GM23338 (cell line): ENCODE measurements around the gene TOR3A. TPM values are rescaled to one million over a fixed set of nuclear protein-coding genes. Genes with fewer than 3 reads are reported as not detected.

Experiments
- ATAC-seq: fragments of 200-7000 bp; cut with Tn5 transposase; 3 replicates; pipeline ENCODE4 v1.9.1; 2020
- DNase-seq: peaks from one replicate; pipeline ENCODE4 v3.0.0-alpha.2; 2015; ENCODE audit warnings: low spot score
- H2AFZ ChIP-seq: fragments of 200-600 bp; sonication (generic); 2 replicates; pipeline ENCODE4 v1.8.0; 2016; ENCODE audit warnings: antibody characterized with exemption, mild to moderate bottlenecking, moderate library complexity
- H3F3A ChIP-seq: fragments of 200-600 bp; sonication (generic); replicated peaks from 2 replicates; pipeline ENCODE4 v1.8.0; 2017; ENCODE audit warnings: antibody characterized with exemption, mixed run types, low read depth
- H3K27ac ChIP-seq: fragments of 200-600 bp; sonication (generic); 2 replicates; pipeline ENCODE4 v1.6.1; 2016; ENCODE audit warnings: low read depth
- H3K27me3 ChIP-seq: fragments of 200-600 bp; sonication (generic); 2 replicates; pipeline ENCODE4 v1.8.0; 2016; ENCODE audit warnings: mild to moderate bottlenecking, mixed run types, moderate library complexity; ENCODE audit not compliant: insufficient read depth
- H3K36me3 ChIP-seq: fragments of 200-600 bp; sonication (generic); 2 replicates; pipeline ENCODE4 v1.8.0; 2016; ENCODE audit warnings: mild to moderate bottlenecking; ENCODE audit not compliant: insufficient read depth
- H3K4me1 ChIP-seq: fragments of 200-600 bp; sonication (generic); 2 replicates; pipeline ENCODE4 v1.8.0; 2016; ENCODE audit warnings: mild to moderate bottlenecking, moderate library complexity; ENCODE audit not compliant: insufficient read depth
- H3K4me2 ChIP-seq: fragments of 200-600 bp; sonication (generic); 2 replicates; pipeline ENCODE4 v1.7.1; 2017; ENCODE audit warnings: mixed run types
- H3K4me3 ChIP-seq: fragments of 200-600 bp; sonication (generic); 2 replicates; pipeline ENCODE4 v1.6.1; 2016; ENCODE audit warnings: mixed run types
- H3K79me2 ChIP-seq: fragments of 200-600 bp; sonication (generic); replicated peaks from 2 replicates; pipeline ENCODE4 v1.8.0; 2017; ENCODE audit warnings: mild to moderate bottlenecking; ENCODE audit not compliant: insufficient read depth
- H3K9me2 ChIP-seq: fragments of 200-600 bp; sonication (generic); 2 replicates; pipeline ENCODE4 v1.8.0; 2017; ENCODE audit not compliant: insufficient read depth
- H4K20me1 ChIP-seq: fragments of 200-600 bp; sonication (generic); replicated peaks from 2 replicates; pipeline ENCODE4 v1.8.0; 2017; ENCODE audit warnings: mild to moderate bottlenecking; ENCODE audit not compliant: insufficient read depth
- H3K27ac Mint-ChIP-seq: 2 replicates; pipeline ENCODE4 v1.8.0; 2020; ENCODE audit warnings: inconsistent platforms, mild to moderate bottlenecking, moderate library complexity, mixed read lengths
- H3K27me3 Mint-ChIP-seq: 3 replicates; pipeline ENCODE4 v1.8.0; 2022; ENCODE audit warnings: low read depth, mild to moderate bottlenecking, moderate library complexity, mixed read lengths, inconsistent platforms; ENCODE audit not compliant: insufficient read depth, poor library complexity
- H3K36me3 Mint-ChIP-seq: 3 replicates; pipeline ENCODE4 v1.8.0; 2021; ENCODE audit warnings: low read depth, mild to moderate bottlenecking, inconsistent platforms, moderate library complexity, mixed read lengths
- H3K4me1 Mint-ChIP-seq: 3 replicates; pipeline ENCODE4 v1.8.0; 2020; ENCODE audit warnings: mild to moderate bottlenecking, inconsistent platforms, mixed read lengths
- H3K4me3 Mint-ChIP-seq: 3 replicates; pipeline ENCODE4 v1.8.0; 2021; ENCODE audit warnings: moderate library complexity, mild to moderate bottlenecking, inconsistent platforms, mixed read lengths
- H3K9me3 Mint-ChIP-seq: 3 replicates; pipeline ENCODE4 v1.8.0; 2020; ENCODE audit warnings: moderate library complexity, mild to moderate bottlenecking, inconsistent platforms, mixed read lengths
- ETS1 ChIP-seq: IDR thresholded peaks from 2 replicates; pipeline ENCODE4 v1.6.1; 2016; ENCODE audit warnings: antibody characterized with exemption
- EZH2 ChIP-seq: fragments of 200-600 bp; sonication (generic); IDR thresholded peaks from one replicate; pipeline ENCODE4 v1.8.0; 2017; ENCODE audit warnings: antibody characterized with exemption, mild to moderate bottlenecking, low read depth; ENCODE audit not compliant: unreplicated experiment
- EZH2phosphoT487 ChIP-seq: fragments of 200-600 bp; sonication (generic); IDR thresholded peaks from one replicate; pipeline ENCODE4 v1.8.1; 2018; ENCODE audit warnings: antibody characterized with exemption; ENCODE audit not compliant: unreplicated experiment
- JUNB ChIP-seq: IDR thresholded peaks from one replicate; pipeline ENCODE4 v1.6.1; 2016; ENCODE audit warnings: antibody characterized with exemption; ENCODE audit not compliant: unreplicated experiment
- NANOG ChIP-seq: IDR thresholded peaks from 2 replicates; pipeline ENCODE4 v1.6.1; 2016; ENCODE audit warnings: antibody characterized with exemption, borderline replicate concordance
- STAT1 ChIP-seq: IDR thresholded peaks from one replicate; pipeline ENCODE4 v1.6.1; 2016; ENCODE audit warnings: antibody characterized with exemption; ENCODE audit not compliant: unreplicated experiment
- ZNF114 ChIP-seq: fragments of 250-450 bp; sonication (Bioruptor Pico); IDR thresholded peaks from 2 replicates; pipeline ENCODE4 v1.5.0; 2020; ENCODE audit warnings: mild to moderate bottlenecking, moderate library complexity
- ZNF331 ChIP-seq: fragments of 250-450 bp; sonication (Bioruptor Pico); IDR thresholded peaks from 2 replicates; pipeline ENCODE4 v1.5.0; 2020; ENCODE audit warnings: low read depth, mild to moderate bottlenecking, moderate library complexity
- polyA plus RNA-seq: library from polyadenylated mRNA; unstranded; fragments of >200 nt; fragmentation: Nextera tagmentation; extraction: Ambion mirVana; gene quantifications from 2 replicates; pipeline ENCODE4 v1.2.1, GENCODE V29; 2016
- total RNA-seq: library from RNA; depleted of rRNA; stranded (reverse); fragments of >200 nt; shearing (Covaris generic); gene quantifications from 2 replicates; pipeline ENCODE4 v1.2.3, GENCODE V29; 2014
- TF ChIP-seq, protein P1 (sequence below): IDR thresholded peaks from one replicate; pipeline ENCODE4 v1.6.1; 2018; ENCODE audit warnings: antibody characterized with exemption; ENCODE audit not compliant: unreplicated experiment

The TOR3A gene
- total and polyA plus RNA-seq, 2 experiments from 2014 or later, result 11.2 to 57.6 TPM

- no peak for ATAC-seq
- H3K27me3 Mint-ChIP-seq, result no peaks in the 10 kb centered on the region
- no peak overlapping the region for H3K27ac ChIP-seq
Measured at GRCh38 chr1:179126338-179127060, 44.6 kb downstream of the TOR3A start.

GRCh38 chr1:179127163-179127895 lies 45.5 kb downstream of the TOR3A start:
- no peak overlapping the region for H3K4me3 Mint-ChIP-seq
- no peaks in the 10 kb centered on the region for H3K4me1 ChIP-seq
- no peak for TF ChIP-seq ZNF331
- no peak for TF ChIP-seq ZNF114 (CRISPR knock-in tag)
- TF ChIP-seq EZH2phosphoT487, result no peak
- no peak for TF ChIP-seq JUNB
- TF ChIP-seq ETS1, result no peak
- no peak for TF ChIP-seq STAT1
- TF ChIP-seq NANOG, result no peak

More at GRCh38 chr1:179126338-179127060, 44.6 kb downstream of the TOR3A start:
- no peaks in the 10 kb centered on the region for H3K9me2 ChIP-seq
- H3K27ac Mint-ChIP-seq, result no peak overlapping the region
- no peak for DNase-seq
- peaks cover 7% of the 10 kb centered on the region; the same call in 1 of the 2 replicates for H3K36me3 ChIP-seq
- H3K4me1 ChIP-seq, result peaks cover 2% of the 10 kb centered on the region; the same call in 1 of the 2 replicates
- TF ChIP-seq, protein P1, sequence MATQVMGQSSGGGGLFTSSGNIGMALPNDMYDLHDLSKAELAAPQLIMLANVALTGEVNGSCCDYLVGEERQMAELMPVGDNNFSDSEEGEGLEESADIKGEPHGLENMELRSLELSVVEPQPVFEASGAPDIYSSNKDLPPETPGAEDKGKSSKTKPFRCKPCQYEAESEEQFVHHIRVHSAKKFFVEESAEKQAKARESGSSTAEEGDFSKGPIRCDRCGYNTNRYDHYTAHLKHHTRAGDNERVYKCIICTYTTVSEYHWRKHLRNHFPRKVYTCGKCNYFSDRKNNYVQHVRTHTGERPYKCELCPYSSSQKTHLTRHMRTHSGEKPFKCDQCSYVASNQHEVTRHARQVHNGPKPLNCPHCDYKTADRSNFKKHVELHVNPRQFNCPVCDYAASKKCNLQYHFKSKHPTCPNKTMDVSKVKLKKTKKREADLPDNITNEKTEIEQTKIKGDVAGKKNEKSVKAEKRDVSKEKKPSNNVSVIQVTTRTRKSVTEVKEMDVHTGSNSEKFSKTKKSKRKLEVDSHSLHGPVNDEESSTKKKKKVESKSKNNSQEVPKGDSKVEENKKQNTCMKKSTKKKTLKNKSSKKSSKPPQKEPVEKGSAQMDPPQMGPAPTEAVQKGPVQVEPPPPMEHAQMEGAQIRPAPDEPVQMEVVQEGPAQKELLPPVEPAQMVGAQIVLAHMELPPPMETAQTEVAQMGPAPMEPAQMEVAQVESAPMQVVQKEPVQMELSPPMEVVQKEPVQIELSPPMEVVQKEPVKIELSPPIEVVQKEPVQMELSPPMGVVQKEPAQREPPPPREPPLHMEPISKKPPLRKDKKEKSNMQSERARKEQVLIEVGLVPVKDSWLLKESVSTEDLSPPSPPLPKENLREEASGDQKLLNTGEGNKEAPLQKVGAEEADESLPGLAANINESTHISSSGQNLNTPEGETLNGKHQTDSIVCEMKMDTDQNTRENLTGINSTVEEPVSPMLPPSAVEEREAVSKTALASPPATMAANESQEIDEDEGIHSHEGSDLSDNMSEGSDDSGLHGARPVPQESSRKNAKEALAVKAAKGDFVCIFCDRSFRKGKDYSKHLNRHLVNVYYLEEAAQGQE, result no peak
- TF ChIP-seq EZH2, result no peak
- 0 out of 2 replicates have a peak, but pooled peaks cover 2% of the 10 kb centered on the region for H3F3A ChIP-seq
- no peaks in the 10 kb centered on the region for H3K9me3 Mint-ChIP-seq
- H3K36me3 Mint-ChIP-seq, result peaks cover 8% of the 10 kb centered on the region; the same call in 2 of the 3 replicates
- no peaks in the 10 kb centered on the region for H3K4me1 Mint-ChIP-seq
- H3K4me3 Mint-ChIP-seq, result no peak overlapping the region
- H3K79me2 ChIP-seq, result no peaks in the 10 kb centered on the region; the same call in 1 of the 2 replicates
- H3K4me2 ChIP-seq, result no peak overlapping the region
- H3K4me3 ChIP-seq, result no peak overlapping the region
- H4K20me1 ChIP-seq, result no peaks in the 10 kb centered on the region; the same call in 1 of the 2 replicates
- H3K27me3 ChIP-seq, result no peaks in the 10 kb centered on the region
- no peak overlapping the region for H2AFZ ChIP-seq

More at GRCh38 chr1:179127163-179127895, 45.5 kb downstream of the TOR3A start:
- Histone ChIP-seq H2AFZ (no peak overlapping the region), H3K79me2 (no peaks in the 10 kb centered on the region; the same call in 1 of the 2 replicates), H3K36me3 (peaks cover 7% of the 10 kb centered on the region; the same call in 1 of the 2 replicates), H3K9me2 (no peaks in the 10 kb centered on the region), H3K4me2 (no peak overlapping the region), H4K20me1 (no peaks in the 10 kb centered on the region; the same call in 1 of the 2 replicates), H3K27ac (no peak overlapping the region), H3K4me3 (no peak overlapping the region), H3F3A (no peaks in the 10 kb centered on the region), H3K27me3 (no peaks in the 10 kb centered on the region)
- H3K9me3 Mint-ChIP-seq, result no peaks in the 10 kb centered on the region
- ATAC-seq, result no peak
- H3K27me3 Mint-ChIP-seq, result no peaks in the 10 kb centered on the region
- H3K4me1 Mint-ChIP-seq, result no peaks in the 10 kb centered on the region
- DNase-seq, result no peak
- H3K27ac Mint-ChIP-seq, result no peak overlapping the region
- H3K36me3 Mint-ChIP-seq, result peaks cover 8% of the 10 kb centered on the region; the same call in 2 of the 3 replicates
